Prostate gland (tissue), 2 donors: ENCODE results near the gene UBE2J2. TPM values are rescaled to one million over a fixed set of nuclear protein-coding genes. Genes with fewer than 3 reads are reported as not detected.

ENCODE experiments used
- DNase-seq: peaks from one replicate; pipeline ENCODE4 v3.0.0-alpha.2; 2019; ENCODE audit warnings: low spot score
- H3K27ac ChIP-seq, 2 donors: fragments of 200-600 bp; sonication (generic); 2 replicates each; pipeline ENCODE4 v1.5.1; 2017 to 2019
- H3K27me3 ChIP-seq: fragments of 200-600 bp; sonication (generic); replicated peaks from 2 replicates; pipeline ENCODE4 v1.5.1; 2019; ENCODE audit not compliant: insufficient read depth
- H3K36me3 ChIP-seq, 2 donors: fragments of 200-600 bp; sonication (generic); 1 replicate in 1 of 2; 2 replicates in 1 of 2; pipeline versions ENCODE4 v1.5.1 to v1.8.1; 2017 to 2019
- H3K4me1 ChIP-seq: fragments of 200-600 bp; sonication (generic); replicated peaks from 2 replicates; pipeline ENCODE4 v1.5.1; 2019
- H3K4me3 ChIP-seq, 2 donors: fragments of 200-600 bp; sonication (generic); 2 replicates each; pipeline ENCODE4 v1.5.1; 2017 to 2019
- H3K9me3 ChIP-seq: fragments of 200-600 bp; sonication (generic); 2 replicates; pipeline ENCODE4 v1.5.1; 2017
- POLR2A ChIP-seq: fragments of 450-650 bp; IDR thresholded peaks from one replicate; pipeline ENCODE4 v1.6.1; 2016; ENCODE audit warnings: antibody characterized with exemption, mild to moderate bottlenecking
- POLR2AphosphoS5 ChIP-seq: sonication (generic); formaldehyde crosslinking; IDR thresholded peaks from one replicate; pipeline ENCODE4 v1.6.1; 2017; ENCODE audit warnings: antibody characterized with exemption
- WGBS: methylation state at CpG from one replicate; pipeline ENCODE4 v1.1.5; 2018; 5-methylcytosine and 5-hydroxymethylcytosine counted together
- intact Hi-C: fragments of 100-400 bp; cut with DNase I; formaldehyde crosslinking; loops from one replicate; pipeline ENCODE4 v1.14.2; 2022
- total RNA-seq, 2 donors: library from RNA; depleted of rRNA; stranded (reverse); fragments of >200 nt; gene quantifications; one replicate each; pipeline ENCODE4 v1.1.0, GENCODE V29; 2016
- TF ChIP-seq, protein P1 (sequence below), 4 experiments: fragments of 200-600 bp in 2 of 4; fragments of 450-650 bp in 2 of 4; sonication (generic) in 2 of 4; IDR thresholded peaks; 1 replicate in 3 of 4; 2 replicates in 1 of 4; pipeline ENCODE4 v1.5.1; 2016 to 2019; ENCODE audit warnings: antibody characterized with exemption in 4 of 4, mild to moderate bottlenecking in 2 of 4, moderate library complexity in 2 of 4

The UBE2J2 gene
- total RNA-seq, 2 donors from 2014 or later: 56.0 to 79.4 TPM

DNA sequence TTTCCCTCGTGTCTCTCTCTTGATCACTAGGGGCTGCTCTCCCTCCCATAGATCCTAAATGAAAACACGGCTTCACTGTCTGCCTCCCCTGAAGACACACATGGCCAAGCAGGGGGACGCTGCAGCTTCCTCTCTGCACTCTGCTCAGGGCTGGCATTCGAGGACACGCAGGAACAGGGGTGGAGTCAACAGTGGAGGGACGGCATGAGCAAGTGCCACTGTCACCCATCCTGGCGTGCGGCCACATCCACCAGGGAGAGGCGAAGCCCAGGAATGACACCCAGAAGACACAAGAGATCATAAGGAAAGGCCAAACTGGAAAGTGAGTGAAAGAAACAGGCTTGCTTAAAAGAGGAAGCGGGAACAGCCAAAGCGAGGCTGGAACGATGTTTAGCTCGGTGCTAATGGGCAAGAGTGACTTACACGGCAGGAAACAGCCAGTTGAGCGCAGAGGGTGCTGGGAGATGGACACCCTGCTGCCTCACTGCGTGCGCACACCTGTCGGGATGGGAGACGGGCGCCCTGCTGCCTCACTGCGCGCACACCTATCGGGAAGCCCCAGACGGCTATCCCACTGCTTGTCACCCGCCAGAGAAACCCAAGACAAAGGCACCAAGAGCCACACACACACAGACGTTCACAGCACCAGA is 13.6 kb downstream of the UBE2J2 start:
- intact Hi-C loops: no loop called here
- no peaks in the 10 kb centered on the region for H3K4me1 ChIP-seq
- no peak overlapping the region for H3K4me3 ChIP-seq
- no peaks in the 10 kb centered on the region for H3K9me3 ChIP-seq
- peaks cover 4 to 17% of the 10 kb centered on the region in 2 donors for H3K36me3 ChIP-seq
- H3K27ac ChIP-seq: no peak overlapping the region
- no peaks in the 10 kb centered on the region for H3K27me3 ChIP-seq
- DNase-seq: no peak
- WGBS: 84% methylated on average over 26 of the region's 26 CpGs
- TF ChIP-seq, protein P1, sequence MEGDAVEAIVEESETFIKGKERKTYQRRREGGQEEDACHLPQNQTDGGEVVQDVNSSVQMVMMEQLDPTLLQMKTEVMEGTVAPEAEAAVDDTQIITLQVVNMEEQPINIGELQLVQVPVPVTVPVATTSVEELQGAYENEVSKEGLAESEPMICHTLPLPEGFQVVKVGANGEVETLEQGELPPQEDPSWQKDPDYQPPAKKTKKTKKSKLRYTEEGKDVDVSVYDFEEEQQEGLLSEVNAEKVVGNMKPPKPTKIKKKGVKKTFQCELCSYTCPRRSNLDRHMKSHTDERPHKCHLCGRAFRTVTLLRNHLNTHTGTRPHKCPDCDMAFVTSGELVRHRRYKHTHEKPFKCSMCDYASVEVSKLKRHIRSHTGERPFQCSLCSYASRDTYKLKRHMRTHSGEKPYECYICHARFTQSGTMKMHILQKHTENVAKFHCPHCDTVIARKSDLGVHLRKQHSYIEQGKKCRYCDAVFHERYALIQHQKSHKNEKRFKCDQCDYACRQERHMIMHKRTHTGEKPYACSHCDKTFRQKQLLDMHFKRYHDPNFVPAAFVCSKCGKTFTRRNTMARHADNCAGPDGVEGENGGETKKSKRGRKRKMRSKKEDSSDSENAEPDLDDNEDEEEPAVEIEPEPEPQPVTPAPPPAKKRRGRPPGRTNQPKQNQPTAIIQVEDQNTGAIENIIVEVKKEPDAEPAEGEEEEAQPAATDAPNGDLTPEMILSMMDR (IDR thresholded peaks at IDR 0.05): no peak
- TF ChIP-seq POLR2A (no peak), POLR2AphosphoS5 (no peak)

GRCh38 chr1:1259540-1259939 is 14.1 kb downstream of the UBE2J2 start:
- 91% methylated on average over 18 of the region's 18 CpGs for WGBS
- no peak for DNase-seq
- no peaks in the 10 kb centered on the region for H3K9me3 ChIP-seq
- H3K4me1 ChIP-seq: no peaks in the 10 kb centered on the region
- intact Hi-C loops: no loop called here
- H3K36me3 ChIP-seq: peaks cover 5 to 17% of the 10 kb centered on the region in 2 donors
- no peaks in the 10 kb centered on the region for H3K27me3 ChIP-seq
- no peak overlapping the region for H3K4me3 ChIP-seq
- no peak overlapping the region for H3K27ac ChIP-seq
- no peak for TF ChIP-seq POLR2A
- TF ChIP-seq, protein P1 (IDR thresholded peaks at IDR 0.05): no peak
- no peak for TF ChIP-seq POLR2AphosphoS5

DNA sequence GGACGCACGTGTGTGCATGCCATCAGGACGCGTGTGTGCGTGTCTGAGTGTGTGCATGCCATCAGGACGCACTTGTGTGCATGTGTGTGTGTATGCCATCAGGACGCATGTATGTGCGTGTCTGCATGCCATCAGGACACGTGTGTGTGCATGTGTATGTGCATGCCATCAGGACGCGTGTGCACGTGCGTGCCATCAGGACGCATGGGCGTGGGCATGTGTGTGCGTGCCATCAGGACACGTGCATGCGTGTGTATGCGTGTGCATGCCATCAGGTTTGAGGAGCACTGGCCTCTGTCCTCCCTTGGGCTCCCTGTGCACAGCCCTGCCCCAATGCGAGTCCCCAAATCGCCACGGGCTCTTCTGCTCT is 14.6 kb downstream of the UBE2J2 start:
- intact Hi-C loops: no loop called here
- TF ChIP-seq POLR2A: no peak
- TF ChIP-seq POLR2AphosphoS5: no peak
- TF ChIP-seq, protein P1 (IDR thresholded peaks at IDR 0.05): no peak
- 91% methylated on average over 22 of the region's 22 CpGs for WGBS
- DNase-seq: no peak
- H3K27me3 ChIP-seq: no peaks in the 10 kb centered on the region
- no peaks in the 10 kb centered on the region for H3K9me3 ChIP-seq
- no peak overlapping the region for H3K27ac ChIP-seq
- no peak overlapping the region for H3K4me3 ChIP-seq
- H3K36me3 ChIP-seq: peaks cover 5 to 17% of the 10 kb centered on the region in 2 donors
- peaks cover 2% of the 10 kb centered on the region for H3K4me1 ChIP-seq

- Histone ChIP-seq H3K27me3 (no peaks in the 10 kb centered on the region), H3K4me1 (peaks cover 4% of the 10 kb centered on the region), H3K27ac (no peak overlapping the region), H3K36me3 (peaks cover 5 to 10% of the 10 kb centered on the region in 2 donors), H3K4me3 (no peak overlapping the region), H3K9me3 (no peaks in the 10 kb centered on the region)
- TF ChIP-seq POLR2A (no peak), POLR2AphosphoS5 (no peak)
- TF ChIP-seq, protein P1 (IDR thresholded peaks at IDR 0.05): no peak
- intact Hi-C loops: no loop called here
- no peak for DNase-seq
- WGBS: 93% methylated on average over 31 of the region's 31 CpGs
Observed at GRCh38 chr1:1256956-1257871, 16.4 kb downstream of the UBE2J2 start.
